HEK293T (cell line): ENCODE data around the gene HS3ST6.

ENCODE experiments used
- CTCF ChIA-PET: fragments of 350-600 bp; formaldehyde crosslinking; extraction: SDS; loops from one replicate; lab custom pipeline; 2021; ENCODE audit warnings: antibody characterized with exemption, inconsistent platforms; lab: Yijun Ruan, JAX
- POLR2A ChIA-PET: fragments of 350-600 bp; formaldehyde crosslinking; extraction: SDS; loops from one replicate; lab custom pipeline; 2020; ENCODE audit warnings: antibody characterized with exemption, inconsistent platforms; lab: Yijun Ruan, JAX
- DNase-seq: peaks from one replicate; pipeline ENCODE4 v3.0.0; 2012; ENCODE audit warnings: mixed read lengths; ENCODE audit errors: extremely low spot score
- ARNT ChIP-seq: fragments of 450-650 bp; IDR thresholded peaks from 2 replicates; pipeline ENCODE4 v1.6.1; 2017; ENCODE audit warnings: mild to moderate bottlenecking
- BHLHE40 ChIP-seq: fragments of 450-650 bp; IDR thresholded peaks from 2 replicates; pipeline ENCODE4 v1.6.1; 2016; ENCODE audit warnings: mild to moderate bottlenecking, moderate library complexity, borderline replicate concordance
- CTBP1 ChIP-seq: fragments of 450-650 bp; IDR thresholded peaks from 2 replicates; pipeline ENCODE4 v1.6.1; 2016; ENCODE audit warnings: borderline replicate concordance
- ELF4 ChIP-seq: fragments of 450-650 bp; IDR thresholded peaks from 2 replicates; pipeline ENCODE4 v1.6.1; 2017; ENCODE audit warnings: antibody characterized with exemption
- FOXA1 ChIP-seq: fragments of 450-650 bp; IDR thresholded peaks from 2 replicates; pipeline ENCODE4 v1.6.1; 2016; ENCODE audit warnings: mild to moderate bottlenecking
- FOXK2 ChIP-seq: fragments of 450-650 bp; IDR thresholded peaks from 2 replicates; pipeline ENCODE4 v1.6.1; 2016; ENCODE audit warnings: mild to moderate bottlenecking
- FOXM1 ChIP-seq: fragments of 450-650 bp; IDR thresholded peaks from 2 replicates; pipeline ENCODE4 v1.6.1; 2017; ENCODE audit warnings: mild to moderate bottlenecking, borderline replicate concordance
- HDGF ChIP-seq: fragments of 450-650 bp; IDR thresholded peaks from 2 replicates; pipeline ENCODE4 v1.6.1; 2017; ENCODE audit warnings: antibody characterized with exemption, borderline replicate concordance
- L3MBTL2 ChIP-seq: fragments of 450-650 bp; conservative IDR thresholded peaks from 2 replicates; pipeline ENCODE4 v1.6.1; 2016; ENCODE audit warnings: mild to moderate bottlenecking
- LEF1 ChIP-seq: fragments of 450-650 bp; IDR thresholded peaks from 2 replicates; pipeline ENCODE4 v1.6.1; 2017; ENCODE audit warnings: mild to moderate bottlenecking, borderline replicate concordance
- NFRKB ChIP-seq: fragments of 450-650 bp; IDR thresholded peaks from 2 replicates; pipeline ENCODE4 v1.6.1; 2016; ENCODE audit warnings: mild to moderate bottlenecking, moderate library complexity
- PKNOX1 ChIP-seq: fragments of 450-650 bp; IDR thresholded peaks from 2 replicates; pipeline ENCODE4 v1.6.1; 2016
- SP1 ChIP-seq: fragments of 450-650 bp; IDR thresholded peaks from 2 replicates; pipeline ENCODE4 v1.6.1; 2017
- SUZ12 ChIP-seq: fragments of 450-650 bp; IDR thresholded peaks from 2 replicates; pipeline ENCODE4 v1.6.1; 2016; ENCODE audit warnings: mild to moderate bottlenecking
- TARDBP ChIP-seq: fragments of 450-650 bp; IDR thresholded peaks from 2 replicates; pipeline ENCODE4 v1.6.1; 2016
- ZNF384 ChIP-seq: fragments of 450-650 bp; IDR thresholded peaks from 2 replicates; pipeline ENCODE4 v1.6.1; 2016

HS3ST6 gene

GRCh38 chr16:1953734-1954133, 35.5 kb upstream of the HS3ST6 start:
- no peak for TF ChIP-seq FOXM1
- no peak for TF ChIP-seq CTBP1
- no peak for TF ChIP-seq PKNOX1
- TF ChIP-seq TARDBP = no peak
- no peak for TF ChIP-seq ARNT
- TF ChIP-seq SP1 = no peak
- no peak for TF ChIP-seq FOXK2
- no peak for TF ChIP-seq ELF4
- TF ChIP-seq FOXA1 = no peak
- no peak for TF ChIP-seq NFRKB
- CTCF ChIA-PET = interaction anchor here (1.5 to 5.9 kb wide), 3 partner anchors 11 to 30 kb away, joined by 6 to 36 read pairs (median 7); partner anchors contain the start of gene MSRB1
- POLR2A ChIA-PET = interaction anchor here (0.7 to 4.1 kb wide), 3 partner anchors 10 to 18 kb away, joined by 3 to 26 read pairs (median 3); partner anchors contain the start of genes RPS2 and TBL3
- no peak for DNase-seq

DNA sequence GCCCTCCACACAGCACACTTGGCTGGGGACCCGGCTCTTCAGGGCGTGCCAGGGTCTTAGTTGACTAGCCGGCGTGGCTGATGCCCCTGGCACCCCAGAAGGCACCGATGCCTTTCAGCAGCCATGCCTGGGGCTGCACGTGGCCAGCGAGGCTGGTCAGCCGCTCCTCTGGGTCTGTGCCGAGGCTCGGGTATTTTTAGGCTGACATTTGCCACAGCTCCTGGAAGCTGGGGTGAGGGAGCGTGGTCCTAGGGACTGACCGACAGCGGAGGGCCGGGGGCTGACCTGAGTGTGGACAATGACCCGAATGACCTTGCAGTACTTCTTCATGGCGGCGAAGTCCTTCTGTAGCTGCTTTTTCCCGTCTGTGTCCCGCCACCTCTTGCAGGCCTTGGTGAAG, 32.3 kb upstream of the HS3ST6 start:
- ChIA-PET CTCF (interaction anchor here (1.6 to 5.9 kb wide), 2 partner anchors 10 to 21 kb away, joined by 4 to 36 read pairs; no protein-coding TSS in a partner anchor), POLR2A (interaction anchor here (0.6 to 3.7 kb wide), 3 partner anchors 10 to 20 kb away, joined by 3 to 41 read pairs (median 5); partner anchors contain the start of gene RPS2)
- TF ChIP-seq CTBP1 (no peak), ZNF384 (no peak), SUZ12 (no peak), NFRKB (no peak), BHLHE40 (no peak), L3MBTL2 (no peak), HDGF (no peak), PKNOX1 (no peak), TARDBP (no peak), FOXK2 (no peak), FOXA1 (no peak), FOXM1 (no peak), SP1 (no peak), LEF1 (no peak), ARNT (no peak), ELF4 (no peak)
- DNase-seq = no peak

DNA sequence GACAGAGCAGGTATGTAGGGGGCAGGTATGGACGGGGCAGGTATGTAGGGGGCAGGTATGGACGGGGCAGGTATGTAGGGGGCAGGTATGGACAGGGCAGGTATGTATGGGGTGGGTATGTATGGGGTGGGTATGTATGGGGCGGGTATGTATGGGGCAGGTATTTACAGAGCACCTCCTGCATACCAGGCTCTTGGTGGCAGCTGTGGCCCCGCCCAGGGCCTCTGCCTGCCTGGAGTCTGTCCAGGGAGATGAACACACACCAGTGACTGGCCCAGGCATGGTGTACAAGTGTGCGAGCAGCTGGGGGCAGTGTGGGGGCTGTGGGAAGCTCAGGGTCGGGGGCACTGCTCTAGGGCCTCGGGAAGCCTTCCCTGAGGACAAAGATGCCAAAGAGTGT, 31.8 kb upstream of the HS3ST6 start:
- DNase-seq = no peak
- TF ChIP-seq ELF4 (no peak), FOXM1 (no peak), FOXK2 (no peak), LEF1 (no peak), TARDBP (no peak), CTBP1 (no peak), BHLHE40 (no peak), SUZ12 (no peak), SP1 (no peak), PKNOX1 (no peak), ARNT (no peak), NFRKB (no peak), ZNF384 (no peak), L3MBTL2 (no peak), HDGF (no peak), FOXA1 (no peak)
- ChIA-PET POLR2A (interaction anchor here (1.0 to 3.7 kb wide), 2 partner anchors 9 to 14 kb away, joined by 5 to 41 read pairs; partner anchors contain the start of gene RPS2), CTCF (interaction anchor here (0.5 to 5.9 kb wide), 3 partner anchors 9 to 27 kb away, joined by 3 to 36 read pairs (median 4); no protein-coding TSS in a partner anchor)

- POLR2A ChIA-PET = interaction anchor here (3.7 kb wide), 1 partner anchor 15 kb away, joined by 41 read pairs; the partner anchor contains the start of gene RPS2
These were observed 31.3 kb upstream of the HS3ST6 start for GRCh38 chr16:1949507-1949906.

DNA sequence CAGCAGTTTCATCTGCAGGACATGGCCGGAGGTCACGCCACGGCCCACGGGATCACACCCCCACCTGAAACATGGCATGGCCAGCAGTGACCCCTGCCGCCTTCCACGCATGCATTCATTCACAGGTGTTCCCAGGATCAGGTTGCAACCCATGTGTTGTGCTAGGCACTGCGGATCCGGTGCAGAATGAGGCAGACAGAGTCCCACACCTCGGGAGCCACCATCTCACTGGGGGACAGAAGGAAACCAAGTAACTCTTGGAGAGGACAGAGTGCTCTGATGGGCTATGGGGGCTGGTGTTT, 29.1 kb upstream of the HS3ST6 start:
- TF ChIP-seq BHLHE40 (no peak), SUZ12 (no peak), LEF1 (no peak), CTBP1 (no peak), ZNF384 (no peak), L3MBTL2 (no peak), ARNT (no peak)
- no peak for DNase-seq
- POLR2A ChIA-PET = interaction anchor here (0.8 to 3.5 kb wide), 2 partner anchors 10 to 18 kb away, joined by 3 to 31 read pairs; partner anchors contain the start of gene RPS2
- CTCF ChIA-PET = interaction anchor here (1.4 to 1.5 kb wide), 2 partner anchors 10 to 12 kb away, joined by 3 to 4 read pairs; partner anchors contain the start of gene NDUFB10

More at GRCh38 chr16:1949507-1949906, 31.3 kb upstream of the HS3ST6 start:
- no peak for TF ChIP-seq BHLHE40
- TF ChIP-seq FOXK2 = no peak
- no peak for DNase-seq
- CTCF ChIA-PET = interaction anchor here (0.5 to 5.9 kb wide), 3 partner anchors 8 to 175 kb away, joined by 3 to 36 read pairs (median 4); no protein-coding TSS in a partner anchor

GRCh38 chr16:1946495-1947368, 28.5 kb upstream of the HS3ST6 start:
- ChIA-PET POLR2A (interaction anchor here (0.8 to 3.5 kb wide), 3 partner anchors 11 to 18 kb away, joined by 3 to 31 read pairs (median 11); partner anchors contain the start of gene RPS2), CTCF (interaction anchor here (1.0 to 1.5 kb wide), 4 partner anchors 11 to 23 kb away, joined by 3 to 5 read pairs (median 4); partner anchors contain the start of gene NDUFB10)
- DNase-seq = no peak
- TF ChIP-seq L3MBTL2 = no peak
- no peak for TF ChIP-seq CTBP1
- no peak for TF ChIP-seq SP1
- TF ChIP-seq FOXM1 = no peak
- no peak for TF ChIP-seq TARDBP
- no peak for TF ChIP-seq NFRKB
- TF ChIP-seq FOXK2 = no peak
